GM20000 (cell line): ENCODE measurements around the gene EPPIN.
"Not testable (repeated sequence)": the region's sequence is repeated elsewhere in the genome, so short reads cannot be mapped to it uniquely, and the experiment has no call there.

Experiments
- DNase-seq: peaks from one replicate; pipeline ENCODE4 v3.0.0; 2012; ENCODE audit warnings: low spot score
- CTCF ChIP-seq: IDR thresholded peaks from 2 replicates; pipeline ENCODE4 v1.5.1; 2012; ENCODE audit warnings: mild to moderate bottlenecking, control low read depth; ENCODE audit errors: extremely low read depth, missing control alignments

EPPIN gene

GRCh38 chr20:45583502-45583901 is 36.3 kb upstream of the EPPIN start:
- DNase-seq = no peak

GRCh38 chr20:45581702-45582101 is 34.5 kb upstream of the EPPIN start:
- TF ChIP-seq CTCF = no peak
- DNase-seq = no peak

More at GRCh38 chr20:45583502-45583901, 36.3 kb upstream of the EPPIN start:
- TF ChIP-seq CTCF = no peak

- TF ChIP-seq CTCF = no peak
- DNase-seq = no peak
Observed at GRCh38 chr20:45579184-45579583, 32.0 kb upstream of the EPPIN start, which contains the start of gene WFDC8. TSS of gene WFDC8 (minus strand) at chr20:45579284. CDS start at chr20:45579247, 37 bp downstream.

- DNase-seq = no peak
Observed at GRCh38 chr20:45578231-45578630, 31.0 kb upstream of the EPPIN start.

GRCh38 chr20:45576995-45577394 is 29.8 kb upstream of the EPPIN start:
- no peak for TF ChIP-seq CTCF

More at GRCh38 chr20:45578231-45578630, 31.0 kb upstream of the EPPIN start:
- no peak for TF ChIP-seq CTCF

GRCh38 chr20:45575931-45576330 is 28.7 kb upstream of the EPPIN start:
- no peak for TF ChIP-seq CTCF
- DNase-seq = no peak

More at GRCh38 chr20:45576995-45577394, 29.8 kb upstream of the EPPIN start:
- no peak for DNase-seq

- DNase-seq = not testable (repeated sequence)
Observed at GRCh38 chr20:45569650-45570049, 22.4 kb upstream of the EPPIN start.

GRCh38 chr20:45564760-45565276 is 17.6 kb upstream of the EPPIN start:
- DNase-seq = no peak
- TF ChIP-seq CTCF = no peak
